Measurements from ENCODE around the gene HMGXB4. TPM values are rescaled to one million over a fixed set of nuclear protein-coding genes. Genes with fewer than 3 reads are reported as not detected.

HMGXB4 gene
- total RNA-seq, 4 donors from 2014 or later = 14.0 to 43.4 (median 26.2) TPM

GRCh38 chr22:35299673-35300499, 42.6 kb downstream of the HMGXB4 start, which contains the start of gene TOM1:
Gene TOM1 (plus strand): TSS chr22:35299894. CDS start chr22:35299929, 35 bp downstream.
- Histone ChIP-seq H3K27ac (peak within 1 kb of the TSS; percentile 95 to 97 (median 97)), H3K27me3 (no peaks in the 10 kb centered on the region), H3K4me1 (peaks cover 6 to 24% (median 13%) of the 10 kb centered on the region in 4 donors), H3K4me3 (peak within 1 kb of the TSS; percentile 60 to 87 (median 73)), H3K9me3 (no peaks in the 10 kb centered on the region), H3K36me3 (no peaks in the 10 kb centered on the region)
- TF ChIP-seq POLR2AphosphoS5 (IDR thresholded peaks at IDR 0.05) (peak; percentile 86 to 94 (median 93)), POLR2A (IDR thresholded peaks at IDR 0.05) (peak; percentile 93), EP300 (IDR thresholded peaks at IDR 0.05; ENCODE audit: low read depth) (no peak)
- TF ChIP-seq, protein P1, sequence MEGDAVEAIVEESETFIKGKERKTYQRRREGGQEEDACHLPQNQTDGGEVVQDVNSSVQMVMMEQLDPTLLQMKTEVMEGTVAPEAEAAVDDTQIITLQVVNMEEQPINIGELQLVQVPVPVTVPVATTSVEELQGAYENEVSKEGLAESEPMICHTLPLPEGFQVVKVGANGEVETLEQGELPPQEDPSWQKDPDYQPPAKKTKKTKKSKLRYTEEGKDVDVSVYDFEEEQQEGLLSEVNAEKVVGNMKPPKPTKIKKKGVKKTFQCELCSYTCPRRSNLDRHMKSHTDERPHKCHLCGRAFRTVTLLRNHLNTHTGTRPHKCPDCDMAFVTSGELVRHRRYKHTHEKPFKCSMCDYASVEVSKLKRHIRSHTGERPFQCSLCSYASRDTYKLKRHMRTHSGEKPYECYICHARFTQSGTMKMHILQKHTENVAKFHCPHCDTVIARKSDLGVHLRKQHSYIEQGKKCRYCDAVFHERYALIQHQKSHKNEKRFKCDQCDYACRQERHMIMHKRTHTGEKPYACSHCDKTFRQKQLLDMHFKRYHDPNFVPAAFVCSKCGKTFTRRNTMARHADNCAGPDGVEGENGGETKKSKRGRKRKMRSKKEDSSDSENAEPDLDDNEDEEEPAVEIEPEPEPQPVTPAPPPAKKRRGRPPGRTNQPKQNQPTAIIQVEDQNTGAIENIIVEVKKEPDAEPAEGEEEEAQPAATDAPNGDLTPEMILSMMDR (IDR thresholded peaks at IDR 0.05) = peak in 1 of 5 experiments; percentile 2
- DNase-seq = peak; percentile 98
- 0% methylated on average over 35 of the region's 64 CpGs; no CpG with 5 or more reads in 1 of the 2 donors for WGBS, 2 donors (ENCODE audit: low coverage in 1 of 2)
- in situ Hi-C loops (cut with MboI; ENCODE audit: low pct_ligation_motif_present in 1 of 4, low pct_unique_long_range_greater_than_20kb in 1 of 4, low sequenced_read_pairs in 3 of 4) = no loop called here
- intact Hi-C loops (cut with DNase I; ENCODE audit: low total_unique reads) = no loop called here

- Histone ChIP-seq H3K27me3 (no peaks in the 10 kb centered on the region), H3K9me3 (no peaks in the 10 kb centered on the region), H3K27ac (peak overlapping the region; percentile 95 to 97 (median 97)), H3K36me3 (no peaks in the 10 kb centered on the region), H3K4me1 (peaks cover 6 to 29% (median 14%) of the 10 kb centered on the region in 4 donors), H3K4me3 (peak overlapping the region in 1 of 4 donors; percentile 83)
- WGBS, 2 donors (ENCODE audit: low coverage in 1 of 2) = 76 to 79% methylated on average over 9 to 17 of the region's 17 CpGs
- peak; percentile 13 to 45 (median 36) for TF ChIP-seq POLR2AphosphoS5 (IDR thresholded peaks at IDR 0.05)
- TF ChIP-seq POLR2A (IDR thresholded peaks at IDR 0.05) = no peak
- in situ Hi-C loops (cut with MboI; ENCODE audit: low pct_ligation_motif_present in 1 of 4, low pct_unique_long_range_greater_than_20kb in 1 of 4, low sequenced_read_pairs in 3 of 4) = no loop called here
- intact Hi-C loops (cut with DNase I; ENCODE audit: low total_unique reads) = no loop called here
- peak; percentile 39 for DNase-seq
Observed at GRCh38 chr22:35301372-35301874, 44.1 kb downstream of the HMGXB4 start.

DNA sequence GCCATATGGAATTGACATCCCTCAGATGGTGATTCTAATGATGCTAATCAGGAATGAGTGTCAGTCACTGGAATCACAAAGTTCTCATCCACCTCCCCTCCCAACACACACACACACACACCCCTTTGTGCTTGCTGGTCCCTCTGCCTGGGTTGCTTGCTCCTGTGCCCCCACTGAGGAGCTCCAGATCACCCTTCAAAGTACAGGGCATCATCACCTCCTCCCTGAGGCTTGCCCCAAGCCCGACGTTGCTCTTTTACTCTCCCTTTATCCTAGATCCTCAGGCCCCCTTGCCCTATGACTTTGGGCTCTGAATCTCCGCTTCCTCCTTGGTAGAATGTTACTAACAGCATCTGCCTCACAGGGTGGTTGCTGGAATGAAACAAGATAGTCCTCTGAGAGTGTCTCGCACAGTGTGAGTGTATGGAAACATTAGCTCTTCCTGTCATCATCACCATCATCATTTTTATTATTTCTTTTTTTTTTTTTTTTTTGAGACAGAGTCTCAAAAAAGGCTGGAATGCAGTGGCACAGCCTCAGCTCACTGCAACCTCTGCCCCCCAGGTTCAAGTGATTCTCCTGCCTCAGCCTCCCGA, 45.8 kb downstream of the HMGXB4 start:
- Histone ChIP-seq H3K4me1 (peaks cover 6 to 41% (median 16%) of the 10 kb centered on the region in 4 donors), H3K27ac (no peak overlapping the region), H3K9me3 (no peaks in the 10 kb centered on the region), H3K36me3 (no peaks in the 10 kb centered on the region), H3K27me3 (no peaks in the 10 kb centered on the region), H3K4me3 (no peak overlapping the region)
- TF ChIP-seq, protein P1 (IDR thresholded peaks at IDR 0.05) = no peak
- TF ChIP-seq EP300 (IDR thresholded peaks at IDR 0.05; ENCODE audit: low read depth) = no peak
- TF ChIP-seq POLR2A (IDR thresholded peaks at IDR 0.05) = no peak
- no peak for TF ChIP-seq POLR2AphosphoS5 (IDR thresholded peaks at IDR 0.05)
- intact Hi-C loops (cut with DNase I; ENCODE audit: low total_unique reads) (no loop called here), in situ Hi-C loops (cut with MboI; ENCODE audit: low pct_ligation_motif_present in 1 of 4, low pct_unique_long_range_greater_than_20kb in 1 of 4, low sequenced_read_pairs in 3 of 4) (no loop called here)
- WGBS, 2 donors (ENCODE audit: low coverage in 1 of 2) = 85 to 97% methylated on average over 5 of the region's 5 CpGs
- no peak for DNase-seq

GRCh38 chr22:35305525-35306070, 48.3 kb downstream of the HMGXB4 start:
- Histone ChIP-seq H3K4me1 (peaks cover 13 to 45% (median 19%) of the 10 kb centered on the region in 4 donors), H3K27me3 (no peaks in the 10 kb centered on the region), H3K27ac (no peak overlapping the region), H3K4me3 (no peak overlapping the region), H3K36me3 (no peaks in the 10 kb centered on the region), H3K9me3 (no peaks in the 10 kb centered on the region)
- TF ChIP-seq POLR2AphosphoS5 (IDR thresholded peaks at IDR 0.05) = no peak
- TF ChIP-seq POLR2A (IDR thresholded peaks at IDR 0.05) = no peak
- TF ChIP-seq, protein P1 (IDR thresholded peaks at IDR 0.05) = no peak
- intact Hi-C loops (cut with DNase I; ENCODE audit: low total_unique reads) (no loop called here), in situ Hi-C loops (cut with MboI; ENCODE audit: low pct_ligation_motif_present in 1 of 4, low pct_unique_long_range_greater_than_20kb in 1 of 4, low sequenced_read_pairs in 3 of 4) (no loop called here)
- 79 to 88% methylated on average over 6 to 8 of the region's 8 CpGs for WGBS, 2 donors (ENCODE audit: low coverage in 1 of 2)
- DNase-seq = no peak
